Endothelial cell of umbilical vein (primary cell): ENCODE results near the gene OMA1. TPM values are rescaled to one million over a fixed set of nuclear protein-coding genes. Genes with fewer than 3 reads are reported as not detected.
A peak's percentile ranks its signal among the peaks of the same experiment; 100 is the strongest.

ENCODE experiments used
- Bru-seq: library from RNA; stranded (reverse); fragments of 400-500 nt; gene quantifications from one replicate; lab custom pipeline; 2021; lab: Mats Ljungman, UMichigan
- BruChase-seq, 2 experiments: library from RNA; stranded (reverse); fragments of 400-500 nt; gene quantifications; one replicate each; lab custom pipeline; 2021; lab: Mats Ljungman, UMichigan
- BruUV-seq: library from RNA; stranded (reverse); fragments of 400-500 nt; replicated peaks from 2 replicates; lab custom pipeline; 2021; lab: Mats Ljungman, UMichigan
- CTCF ChIA-PET: fragments of 300-600, 350-600 bp; sonication (Branson Sonifier 250); formaldehyde crosslinking; loops from one replicate; lab custom pipeline; 2021; ENCODE audit warnings: antibody characterized with exemption, inconsistent platforms; lab: Charles Lee
- POLR2A ChIA-PET: fragments of 300-600, 350-600 bp; sonication (Branson Sonifier 250); formaldehyde crosslinking; loops from one replicate; lab custom pipeline; 2021; ENCODE audit warnings: antibody characterized with exemption, inconsistent platforms; lab: Charles Lee
- DNase-seq: peaks from one replicate; pipeline ENCODE4 v3.0.0-alpha.2; 2011; ENCODE audit warnings: low read depth, low spot score
- FAIRE-seq: peaks from 2 replicates; lab custom pipeline; 2011; peaks lifted over from hg19 to GRCh38; lab: Jason Lieb, UNC
- H2AFZ ChIP-seq: 2 replicates; pipeline ENCODE4 v1.6.0; 2012; ENCODE audit warnings: low read depth, low read length, control low read depth, inconsistent platforms
- H3K27ac ChIP-seq: 2 replicates; pipeline ENCODE4 v1.5.1; 2011; ENCODE audit warnings: low read depth, mild to moderate bottlenecking, control low read depth, low read length, moderate library complexity; ENCODE audit not compliant: insufficient read depth
- H3K27me3 ChIP-seq, 2 experiments: 2 replicates each; pipeline versions ENCODE4 v1.6.0 to v1.6.1; 2011; ENCODE audit warnings: low read length in 2 of 2, mixed read lengths in 1 of 2; ENCODE audit not compliant: control insufficient read depth in 2 of 2, insufficient read depth in 2 of 2
- H3K36me3 ChIP-seq, 2 experiments: 2 replicates in 1 of 2; 3 replicates in 1 of 2; pipeline ENCODE4 v1.5.1; 2011; ENCODE audit warnings: low read length in 2 of 2, mild to moderate bottlenecking in 1 of 2, moderate library complexity in 1 of 2; ENCODE audit not compliant: control insufficient read depth in 2 of 2, insufficient read depth in 2 of 2; ENCODE audit errors: extremely low read depth in 1 of 2
- H3K4me1 ChIP-seq: 3 replicates; pipeline ENCODE4 v1.5.1; 2011; ENCODE audit warnings: mild to moderate bottlenecking, low read length; ENCODE audit not compliant: control insufficient read depth, insufficient read depth; ENCODE audit errors: extremely low read depth
- H3K4me2 ChIP-seq: 2 replicates; pipeline ENCODE4 v1.6.1; 2011; ENCODE audit warnings: low read length, control low read depth, mixed read lengths; ENCODE audit not compliant: insufficient read depth
- H3K4me3 ChIP-seq, 3 experiments: fragments of 200-600 bp in 1 of 3; sonication (generic), shearing (Covaris generic) in 1 of 3; replicated peaks in 1 of 3; 2 replicates each; pipeline ENCODE4 v1.5.1; 2011 to 2016; ENCODE audit warnings: control low read depth in 3 of 3, low read length in 3 of 3, mild to moderate bottlenecking in 2 of 3, inconsistent platforms in 1 of 3, low read depth in 1 of 3, moderate library complexity in 1 of 3; ENCODE audit not compliant: insufficient read depth in 1 of 3
- H3K79me2 ChIP-seq: 2 replicates; pipeline ENCODE4 v1.6.0; 2012; ENCODE audit warnings: low read length, inconsistent platforms; ENCODE audit not compliant: control insufficient read depth, insufficient read depth
- H3K9ac ChIP-seq: replicated peaks from 2 replicates; pipeline ENCODE3; 2011; ENCODE audit warnings: low read length, control low read depth; ENCODE audit not compliant: insufficient read depth; ENCODE audit errors: extremely low read depth
- H3K9me1 ChIP-seq: replicated peaks from 3 replicates; pipeline ENCODE4 v1.6.0; 2011; ENCODE audit warnings: mild to moderate bottlenecking, low read length; ENCODE audit not compliant: control insufficient read depth, insufficient read depth; ENCODE audit errors: extremely low read depth
- H3K9me3 ChIP-seq: replicated peaks from 2 replicates; pipeline ENCODE4 v1.5.1; 2012; ENCODE audit warnings: low read length, inconsistent platforms; ENCODE audit not compliant: control insufficient read depth, insufficient read depth
- H4K20me1 ChIP-seq: replicated peaks from 2 replicates; pipeline ENCODE3; 2011; ENCODE audit warnings: mild to moderate bottlenecking, low read length; ENCODE audit not compliant: control insufficient read depth, insufficient read depth; ENCODE audit errors: extremely low read depth
- EZH2 ChIP-seq: IDR thresholded peaks from 2 replicates; pipeline ENCODE4 v1.6.1; 2012; ENCODE audit warnings: borderline replicate concordance, low read depth, mild to moderate bottlenecking, moderate library complexity, low read length, inconsistent platforms; ENCODE audit not compliant: severe bottlenecking
- FOS ChIP-seq: IDR thresholded peaks from 2 replicates; pipeline ENCODE4 v1.6.1; 2011; ENCODE audit warnings: mild to moderate bottlenecking, low read length, moderate library complexity, borderline replicate concordance; ENCODE audit not compliant: insufficient read depth
- GATA2 ChIP-seq: IDR thresholded peaks from 2 replicates; pipeline ENCODE4 v1.7.0; 2011; ENCODE audit warnings: low read depth, mild to moderate bottlenecking, moderate library complexity, mixed read lengths, low read length; ENCODE audit not compliant: insufficient read length, insufficient read depth
- JUN ChIP-seq: IDR thresholded peaks from 2 replicates; pipeline ENCODE4 v1.6.1; 2011; ENCODE audit warnings: borderline replicate concordance, low read depth; ENCODE audit not compliant: insufficient read length, insufficient read depth
- MYC ChIP-seq: IDR thresholded peaks from one replicate; pipeline ENCODE4 v1.6.1; 2011; ENCODE audit warnings: mild to moderate bottlenecking, low read depth, low read length
- POLR2A ChIP-seq: IDR thresholded peaks from 2 replicates; pipeline ENCODE4 v1.6.1; 2012; ENCODE audit warnings: low read depth, mild to moderate bottlenecking, control low read depth, low read length
- POLR2AphosphoS5 ChIP-seq: IDR thresholded peaks from 2 replicates; pipeline ENCODE4 v1.6.1; 2012; ENCODE audit warnings: low read depth, mild to moderate bottlenecking, control low read depth, low read length, moderate library complexity; ENCODE audit not compliant: insufficient read depth
- dilution Hi-C: fragments of 300-500 bp; cut with MboI; formaldehyde crosslinking; loops from one replicate; pipeline ENCODE4 v1.15.0; 2019; ENCODE audit warnings: low sequenced_read_pairs; ENCODE audit not compliant: extremely low pct_ligation_motif_present
- intact Hi-C: fragments of 100-400 bp; cut with micrococcal nuclease; formaldehyde crosslinking; loops from one replicate; pipeline ENCODE4 v1.10.0; 2022
- long read RNA-seq: library from polyadenylated mRNA; stranded (forward); transcript quantifications from one replicate; pipeline ENCODE4 v2.0.0, GENCODE V29; 2021
- polyA minus RNA-seq, 3 experiments: library from RNA; depleted of rRNA, polyadenylated mRNA; stranded (reverse); fragments of >200 nt; gene quantifications; 1 replicate in 1 of 3; 2 replicates in 2 of 3; pipeline ENCODE4 v1.2.3, GENCODE V29; 2011
- polyA plus RNA-seq, 4 experiments: library from polyadenylated mRNA; depleted of rRNA in 3 of 4; stranded (reverse) in 3 of 4; unstranded in 1 of 4; fragments of >200 nt; gene quantifications; 2 replicates each; pipeline versions ENCODE4 v1.2.1 to v1.2.3, GENCODE V29; 2011 to 2012; ENCODE audit warnings: missing spikeins in 1 of 4
- total RNA-seq: library from RNA; stranded (reverse); gene quantifications from 2 replicates; pipeline ENCODE4 v1.2.3, GENCODE V29; 2021
- TF ChIP-seq, protein P1 (sequence below), 2 donors: IDR thresholded peaks; 1 replicate in 1 of 2; 2 replicates in 1 of 2; pipeline ENCODE4 v1.5.1; 2011; ENCODE audit warnings: low read length in 2 of 2, mild to moderate bottlenecking in 2 of 2, moderate library complexity in 2 of 2, control low read depth in 1 of 2, inconsistent platforms in 1 of 2, low read depth in 1 of 2; ENCODE audit not compliant: insufficient read depth in 1 of 2; ENCODE audit errors: extremely low read depth in 1 of 2
- TF ChIP-seq, protein P2 (sequence below): IDR thresholded peaks from 2 replicates; pipeline ENCODE4 v1.6.1; 2011; ENCODE audit not compliant: insufficient read depth, insufficient read length

OMA1 gene
- 4.6 and 7.7 TPM in 2 replicates for total RNA-seq
- 2.4 and 4.0 TPM in 2 replicates for polyA plus RNA-seq
- 3.3 TPM in 2 replicates for polyA plus RNA-seq (2011; cell fraction: cytosol; rRNA removed)
- polyA plus RNA-seq (2011; cell fraction: nucleus; rRNA removed): 6.2 and 7.2 TPM in 2 replicates
- 6.6 and 7.7 TPM in 2 replicates for polyA plus RNA-seq (2012)
- 5.1 and 7.5 TPM in 2 replicates for polyA minus RNA-seq
- polyA minus RNA-seq (2011; cell fraction: cytosol; rRNA and poly(A)+ RNA removed): 9.3 TPM
- 4.8 and 5.4 TPM in 2 replicates for polyA minus RNA-seq (2011; cell fraction: nucleus; rRNA and poly(A)+ RNA removed)
- percentile 46 among the genes with signal in this experiment for Bru-seq, nascent RNA
- BruChase-seq, experiment 1, labeled RNA remaining after a 6-hour chase: percentile 34 among the genes with signal in this experiment
- BruChase-seq, experiment 2, labeled RNA remaining after a 2-hour chase: percentile 35 among the genes with signal in this experiment
- long read RNA-seq, partial matches to known transcripts: 0 of 17 reads
- long read RNA-seq, other reads (novel, unspliced or antisense): 17 of 17 reads

DNA sequence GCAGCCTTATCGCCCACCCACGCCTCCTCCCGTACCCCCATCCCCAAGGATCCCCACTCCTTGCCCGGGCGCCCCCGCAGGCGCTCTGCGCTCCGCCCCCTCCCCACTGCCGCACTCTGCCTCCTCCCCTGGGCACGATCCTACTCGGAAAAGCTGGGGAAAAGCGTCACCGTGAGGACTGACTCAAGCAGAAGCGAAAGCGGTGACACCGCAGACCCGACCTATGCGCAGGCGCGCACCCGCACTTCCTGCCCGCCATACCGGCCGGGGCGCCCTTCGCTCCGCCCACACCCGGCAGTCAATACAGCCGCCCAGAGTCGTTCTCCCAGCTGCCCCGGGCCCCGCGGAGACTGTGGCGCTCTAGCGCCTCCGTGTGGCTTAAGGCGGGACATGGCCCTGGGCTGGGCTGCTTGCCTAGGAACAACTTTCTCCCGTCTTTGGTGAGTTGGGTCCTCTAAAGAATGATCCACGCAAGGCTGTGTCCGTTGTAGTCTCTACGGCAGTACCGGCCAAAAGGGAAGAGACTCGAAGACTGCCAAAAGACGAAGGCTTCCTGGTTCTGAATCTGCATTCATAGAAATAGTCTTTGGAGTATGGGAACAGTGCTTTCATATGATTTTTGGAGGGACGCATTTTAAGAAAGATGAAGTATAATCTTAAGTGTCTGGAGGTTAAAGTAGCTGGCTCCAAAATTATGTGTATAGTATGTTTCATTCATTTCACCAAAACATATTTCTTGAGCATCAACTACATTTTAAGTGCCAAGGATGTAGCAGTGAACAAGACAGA is at the start of gene OMA1:
Gene OMA1, minus strand, starts transcription at position 207 of the 789 bp plus-strand sequence. CDS start 7,432 bp downstream, outside the sequence.
- Histone ChIP-seq H3K79me2 (no peaks in the 10 kb centered on the region), H3K27ac (peak within 1 kb of the TSS; percentile 84), H2AFZ (peak within 1 kb of the TSS; percentile 88), H3K36me3 (no peaks in the 10 kb centered on the region), H3K9me3 (no peaks in the 10 kb centered on the region), H3K4me3 (peak within 1 kb of the TSS; percentile 73 to 95 (median 76)), H4K20me1 (no peaks in the 10 kb centered on the region), H3K27me3 (peaks cover 3 to 4% of the 10 kb centered on the region in 2 experiments), H3K4me1 (peaks cover 4% of the 10 kb centered on the region), H3K9ac (peak within 1 kb of the TSS; percentile 93), H3K4me2 (peak within 1 kb of the TSS; percentile 95), H3K9me1 (no peaks in the 10 kb centered on the region)
- TSS peak; percentile 47 for BruUV-seq
- DNase-seq: peak; percentile 99
- dilution Hi-C loops: no loop called here
- TF ChIP-seq POLR2AphosphoS5 (peak; percentile 80), JUN (no peak), POLR2A (peak; percentile 76), MYC (no peak), FOS (peak; percentile 27), EZH2 (no peak), GATA2 (no peak)
- TF ChIP-seq, protein P1, sequence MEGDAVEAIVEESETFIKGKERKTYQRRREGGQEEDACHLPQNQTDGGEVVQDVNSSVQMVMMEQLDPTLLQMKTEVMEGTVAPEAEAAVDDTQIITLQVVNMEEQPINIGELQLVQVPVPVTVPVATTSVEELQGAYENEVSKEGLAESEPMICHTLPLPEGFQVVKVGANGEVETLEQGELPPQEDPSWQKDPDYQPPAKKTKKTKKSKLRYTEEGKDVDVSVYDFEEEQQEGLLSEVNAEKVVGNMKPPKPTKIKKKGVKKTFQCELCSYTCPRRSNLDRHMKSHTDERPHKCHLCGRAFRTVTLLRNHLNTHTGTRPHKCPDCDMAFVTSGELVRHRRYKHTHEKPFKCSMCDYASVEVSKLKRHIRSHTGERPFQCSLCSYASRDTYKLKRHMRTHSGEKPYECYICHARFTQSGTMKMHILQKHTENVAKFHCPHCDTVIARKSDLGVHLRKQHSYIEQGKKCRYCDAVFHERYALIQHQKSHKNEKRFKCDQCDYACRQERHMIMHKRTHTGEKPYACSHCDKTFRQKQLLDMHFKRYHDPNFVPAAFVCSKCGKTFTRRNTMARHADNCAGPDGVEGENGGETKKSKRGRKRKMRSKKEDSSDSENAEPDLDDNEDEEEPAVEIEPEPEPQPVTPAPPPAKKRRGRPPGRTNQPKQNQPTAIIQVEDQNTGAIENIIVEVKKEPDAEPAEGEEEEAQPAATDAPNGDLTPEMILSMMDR (IDR thresholded peaks at IDR 0.05; ENCODE audit: extremely low read depth in 1 of 2, insufficient read depth in 1 of 2, low read depth in 1 of 2, low read length in 2 of 2): peak; percentile 99
- TF ChIP-seq, protein P2, sequence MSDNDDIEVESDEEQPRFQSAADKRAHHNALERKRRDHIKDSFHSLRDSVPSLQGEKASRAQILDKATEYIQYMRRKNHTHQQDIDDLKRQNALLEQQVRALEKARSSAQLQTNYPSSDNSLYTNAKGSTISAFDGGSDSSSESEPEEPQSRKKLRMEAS: no peak
- ChIA-PET POLR2A (interaction anchor here (0.6 to 1.2 kb wide), 11 partner anchors 18 to 1721 kb away, joined by 3 to 5 read pairs (median 4); no protein-coding TSS in a partner anchor), CTCF (interaction anchor here (0.6 to 5.1 kb wide), 21 partner anchors 9 to 1715 kb away, joined by 3 to 73 read pairs (median 5); no protein-coding TSS in a partner anchor)
- intact Hi-C loops: loop anchor here (1.0 to 10.0 kb wide), 11 partner anchors 30 to 1714 kb away; partner anchors contain the start of gene C8B
- peak; percentile 87 for FAIRE-seq
